Glomerular visceral epithelial cell (primary cell): ENCODE data around the gene RYR3.
A peak's percentile ranks its signal among the peaks of the same experiment; 100 is the strongest.

Source experiments
- DNase-seq: peaks from one replicate; pipeline ENCODE4 v3.0.0-alpha.2; 2016; ENCODE audit errors: extremely low spot score

RYR3 gene

DNA sequence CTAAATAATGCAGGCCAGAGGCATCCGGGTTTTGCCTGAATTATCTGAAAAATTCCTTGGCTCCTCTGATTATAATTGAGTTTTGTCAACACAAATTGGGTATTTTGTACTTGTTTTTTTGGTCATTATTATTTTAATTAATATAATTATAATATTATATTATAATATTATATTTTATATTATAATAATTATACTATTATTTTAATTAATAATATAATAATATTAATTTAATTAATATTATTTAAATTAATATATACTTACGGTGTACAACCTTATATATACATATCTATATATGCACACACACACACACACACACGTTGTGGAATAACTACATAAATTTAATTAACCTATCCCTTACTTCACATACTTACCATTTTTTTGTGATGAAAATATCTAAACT lies 73.5 kb downstream of the RYR3 start:
- no peak for DNase-seq

DNA sequence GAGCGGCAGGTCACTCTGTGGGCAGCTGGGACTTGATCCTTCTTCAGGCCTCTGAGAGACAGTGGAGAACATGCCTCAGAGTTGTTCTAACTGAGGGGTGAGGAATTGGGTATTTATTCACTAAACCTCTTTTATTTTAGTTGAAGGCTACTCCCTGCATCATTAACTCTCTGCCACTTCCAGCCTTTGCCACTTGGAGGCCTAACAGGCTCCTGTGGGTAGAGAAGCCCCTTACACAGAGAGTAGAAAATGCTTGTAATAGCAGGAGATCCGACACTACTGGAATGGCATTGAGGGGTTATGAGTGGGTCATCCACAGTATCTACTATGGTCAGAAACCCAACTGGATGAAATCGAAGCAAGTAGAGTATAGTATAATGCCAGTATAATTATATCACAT lies 81.7 kb downstream of the RYR3 start:
- no peak for DNase-seq

DNA sequence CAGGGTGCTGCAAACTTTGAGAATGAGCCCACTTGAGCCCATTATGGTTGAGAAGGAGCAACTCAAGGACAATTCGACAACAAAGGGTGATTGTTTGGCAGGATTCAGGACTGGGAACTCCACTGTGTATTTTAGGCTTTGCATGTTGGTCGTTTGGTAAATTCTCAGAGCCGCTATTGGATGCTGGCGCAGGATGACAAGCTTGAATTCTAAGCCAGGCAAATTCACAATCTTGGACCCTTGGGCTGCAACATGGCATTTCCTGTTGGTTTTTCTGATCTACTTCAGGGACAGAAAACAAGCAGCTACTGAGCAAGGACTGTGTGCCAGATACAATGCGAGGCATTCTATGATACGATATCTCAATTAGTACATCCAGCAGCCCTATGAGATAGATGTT lies 82.8 kb downstream of the RYR3 start:
- no peak for DNase-seq

DNA sequence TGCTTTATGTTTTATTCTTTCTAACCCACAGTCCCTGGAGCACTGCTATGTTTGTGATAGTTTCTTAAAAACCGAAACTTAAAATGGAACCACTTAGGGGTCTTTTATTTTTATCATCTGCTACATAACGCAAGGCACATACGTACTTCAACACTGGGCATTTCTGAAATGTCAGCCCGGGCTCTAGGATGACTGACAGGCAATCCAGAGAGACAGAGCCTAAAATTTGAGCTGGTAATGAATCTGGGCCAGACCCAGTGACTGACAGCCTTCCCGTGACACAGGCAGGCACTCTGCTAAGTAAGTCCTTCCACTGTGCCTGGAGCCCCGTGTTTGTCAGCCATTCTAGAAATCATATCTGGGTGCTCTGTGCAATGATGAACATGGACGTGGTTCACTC lies 84.6 kb downstream of the RYR3 start:
- no peak for DNase-seq

DNA sequence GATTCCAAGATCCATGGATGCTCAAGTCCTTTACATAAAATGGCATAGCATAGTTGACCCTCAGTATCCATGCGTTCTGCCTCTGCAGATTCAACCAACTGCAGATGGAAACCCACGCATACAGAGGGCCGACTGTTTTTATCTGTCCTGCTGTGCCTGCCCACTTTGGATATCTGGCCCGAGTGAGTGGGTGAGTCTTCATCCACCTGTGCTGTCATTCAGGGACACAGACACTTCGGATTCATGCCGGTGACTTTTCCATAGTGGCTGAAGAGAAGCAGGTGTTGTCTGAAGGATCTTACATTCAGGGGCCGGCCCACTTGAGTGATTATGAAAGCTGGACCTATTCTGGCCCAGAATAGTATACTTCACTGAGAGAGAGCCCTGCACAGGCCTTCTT lies 85.1 kb downstream of the RYR3 start:
- no peak for DNase-seq

DNA sequence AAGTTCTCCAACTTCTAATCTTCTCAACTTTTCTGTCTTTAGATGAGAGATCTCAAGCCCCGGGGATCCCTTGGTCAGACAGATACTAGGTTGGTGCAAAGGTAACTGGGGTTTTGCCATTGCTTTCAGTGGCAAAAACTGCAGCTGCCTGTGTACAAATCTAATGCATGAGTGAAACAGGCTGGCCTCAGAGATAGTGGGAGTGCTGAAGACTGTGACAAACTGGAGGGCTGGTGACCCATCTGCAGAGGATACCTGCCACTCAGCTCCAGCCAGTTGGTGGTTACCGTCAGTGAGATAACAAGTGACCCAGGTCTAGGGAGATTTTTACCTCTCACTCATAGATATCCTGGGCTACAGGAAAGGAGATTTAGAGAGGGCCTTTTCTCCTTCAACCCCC lies 85.7 kb downstream of the RYR3 start:
- no peak for DNase-seq

DNA sequence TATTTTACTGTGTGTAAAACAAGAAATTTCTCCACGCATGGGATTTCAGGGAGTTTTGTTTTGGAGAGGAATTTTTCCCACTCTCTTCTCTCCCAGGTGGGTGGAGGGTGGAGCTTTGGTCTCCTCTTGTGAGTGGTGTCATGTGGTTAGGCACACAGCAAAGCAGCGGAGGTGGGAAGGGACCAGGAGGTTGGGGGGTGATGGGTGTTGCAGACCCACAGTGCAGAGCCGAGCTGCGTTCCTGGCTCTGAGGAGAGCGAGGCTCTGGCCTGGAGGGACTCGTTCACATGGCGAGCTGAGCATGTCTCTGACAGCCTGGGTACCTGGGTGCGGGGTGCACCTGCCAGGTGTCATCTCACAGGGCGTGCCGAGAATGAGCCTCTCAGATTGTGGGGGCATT lies 87.8 kb downstream of the RYR3 start:
- DNase-seq: no peak

DNA sequence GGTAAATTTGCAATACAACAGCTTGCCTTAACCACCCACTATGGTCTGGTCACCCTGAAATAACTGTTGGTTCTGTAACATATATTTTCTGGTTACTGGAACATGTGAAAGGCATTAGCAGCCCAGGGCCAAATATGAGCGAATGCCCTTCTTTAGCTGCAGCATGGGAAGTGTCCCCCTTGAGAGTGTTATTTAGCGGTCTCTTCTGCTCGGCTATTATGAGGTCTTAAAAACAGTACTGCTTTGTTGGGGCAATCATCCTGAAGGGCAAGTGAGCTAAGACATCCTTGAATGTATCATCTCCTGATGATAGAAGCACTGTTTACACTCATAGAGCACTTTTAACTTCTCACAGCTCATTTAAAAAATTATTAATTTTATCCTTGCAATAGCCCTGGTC lies 90.2 kb downstream of the RYR3 start:
- DNase-seq: no peak

DNA sequence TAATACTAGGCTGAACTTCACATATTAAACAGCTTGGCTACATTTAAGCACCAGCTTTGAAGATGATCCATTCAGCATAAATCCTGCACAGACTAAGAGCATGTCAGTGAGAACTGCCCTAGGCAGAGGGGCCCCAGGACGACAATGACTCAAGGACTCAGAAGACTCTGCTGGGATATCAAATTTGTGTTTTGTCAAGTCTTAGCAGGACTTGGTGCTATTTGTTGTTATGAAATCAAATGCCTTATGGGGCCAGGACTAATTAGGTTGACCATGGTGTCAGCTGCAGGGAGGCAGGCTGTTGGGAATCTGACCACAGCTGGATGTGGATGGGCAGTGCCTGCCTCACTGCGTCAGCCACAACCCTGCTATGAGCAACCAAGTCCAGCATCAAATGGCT lies 91.8 kb downstream of the RYR3 start:
- DNase-seq: no peak

DNA sequence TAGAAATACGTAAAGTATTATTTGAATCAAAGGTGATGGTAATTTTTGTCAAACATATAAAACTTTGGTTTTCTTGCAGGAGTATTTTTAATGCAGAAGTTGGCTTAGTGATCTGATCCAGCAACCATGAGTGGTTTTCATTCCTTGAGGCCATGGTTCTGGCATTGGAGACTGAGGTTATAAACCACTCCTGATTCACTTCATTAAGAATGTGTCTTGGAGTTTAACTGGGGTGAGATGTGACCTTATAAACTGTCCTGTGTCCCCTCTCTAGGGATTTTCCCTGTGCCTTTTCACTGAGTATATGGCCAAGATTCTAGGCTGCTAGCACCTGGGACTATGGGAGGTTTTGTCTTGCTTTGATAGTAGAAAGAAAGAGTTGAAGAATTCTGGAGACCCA lies 94.3 kb downstream of the RYR3 start:
- DNase-seq: no peak

DNA sequence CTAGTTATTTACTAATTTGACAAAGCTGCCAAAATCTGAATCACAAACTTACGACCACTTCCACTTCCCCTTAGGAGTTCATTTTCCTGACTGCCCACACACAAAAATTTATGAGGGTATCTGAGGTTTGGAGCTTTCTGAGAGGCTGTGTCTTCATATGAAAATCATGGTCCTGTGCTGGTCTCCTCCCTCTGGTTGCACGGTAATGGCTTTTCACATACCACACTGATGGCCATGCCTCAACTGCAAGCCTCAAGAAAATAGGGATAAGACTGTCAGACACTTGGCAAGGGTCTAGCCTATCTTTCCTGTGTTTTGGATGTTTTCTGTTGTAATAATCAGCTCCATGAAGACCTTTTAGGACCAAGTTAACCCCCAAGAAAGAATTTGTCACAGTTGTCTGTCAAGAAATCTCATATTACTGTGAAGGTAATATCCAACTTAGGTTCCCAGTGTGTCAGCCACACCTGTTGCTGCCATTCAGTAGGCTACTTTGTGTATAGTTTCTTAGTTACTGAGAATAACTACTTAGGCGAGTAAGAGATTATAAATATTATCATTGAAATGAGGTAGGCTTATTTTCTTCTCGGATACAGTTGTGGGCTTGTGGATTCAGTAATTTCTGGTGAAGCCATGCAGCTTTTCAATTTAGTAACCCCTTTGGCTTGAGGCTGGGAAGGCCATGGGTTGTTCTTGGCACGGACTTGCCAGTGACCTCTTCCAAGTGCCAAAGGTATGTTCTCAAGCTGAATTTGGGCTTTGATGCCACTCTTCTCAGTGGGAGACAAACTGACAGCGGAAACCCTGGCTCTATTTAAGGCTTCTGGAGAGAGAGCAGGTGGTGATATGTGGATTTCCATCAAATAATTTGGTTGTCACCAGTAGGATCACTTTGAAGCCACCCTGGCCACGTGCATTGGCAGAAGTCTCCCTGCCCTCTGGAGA lies 101.1 kb downstream of the RYR3 start:
- no peak for DNase-seq

DNA sequence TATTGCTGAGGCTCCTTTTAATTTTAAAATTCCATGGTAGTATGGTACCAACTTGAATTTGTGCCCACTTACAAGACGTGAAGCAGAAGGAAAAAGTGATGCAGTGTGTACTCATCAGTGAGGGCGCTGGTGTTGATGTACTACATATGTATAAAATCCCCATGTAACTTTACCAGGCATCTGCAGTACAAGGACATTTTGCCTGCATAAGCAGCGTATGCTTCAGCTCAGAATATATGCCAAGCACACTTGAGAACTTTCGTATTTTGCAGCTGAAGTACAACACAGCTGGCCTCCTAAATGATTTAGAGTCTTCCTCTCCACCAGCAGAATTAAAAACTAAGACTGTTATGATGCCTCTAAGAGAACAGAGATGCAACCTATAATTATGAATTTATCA lies 108.9 kb downstream of the RYR3 start:
- DNase-seq: no peak

DNA sequence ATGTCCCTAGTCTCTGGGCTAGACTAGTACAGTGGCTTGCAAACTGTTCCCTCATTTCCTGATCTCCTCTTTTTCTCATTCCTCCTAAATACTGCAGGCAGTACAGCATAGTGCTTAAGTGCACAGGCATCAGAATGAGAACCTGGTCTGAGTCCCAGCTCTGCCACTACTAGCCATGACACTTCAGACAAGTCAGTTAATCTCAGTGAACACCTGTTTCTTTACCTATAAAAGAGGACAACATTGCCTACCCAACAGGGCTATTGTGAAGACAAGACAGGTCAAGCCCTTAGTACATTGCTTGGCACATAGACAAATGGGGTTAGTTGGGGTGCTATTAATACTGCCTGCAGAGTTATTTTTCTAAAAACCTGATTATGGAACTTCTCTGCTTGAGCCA lies 113.3 kb downstream of the RYR3 start:
- no peak for DNase-seq

DNA sequence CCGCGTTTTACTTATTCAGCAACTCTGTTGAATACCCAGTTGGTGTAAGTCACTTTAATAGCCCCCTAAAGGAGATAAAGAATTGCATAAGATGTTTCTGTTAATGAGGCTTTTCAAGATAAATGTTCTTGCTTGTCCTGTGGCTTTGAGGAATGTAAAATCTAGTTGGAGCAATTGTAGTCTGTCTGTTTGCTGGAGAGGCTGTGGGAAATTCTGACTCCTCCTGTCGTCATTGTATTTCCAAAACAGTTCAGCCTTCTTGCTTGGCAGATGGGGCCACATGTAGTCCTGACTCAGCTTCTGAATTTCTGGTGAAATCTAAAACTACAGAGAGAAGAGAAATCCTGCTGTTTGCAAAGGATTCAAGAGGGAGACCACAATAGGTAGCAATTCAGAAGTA lies 114.4 kb downstream of the RYR3 start:
- DNase-seq: no peak

DNA sequence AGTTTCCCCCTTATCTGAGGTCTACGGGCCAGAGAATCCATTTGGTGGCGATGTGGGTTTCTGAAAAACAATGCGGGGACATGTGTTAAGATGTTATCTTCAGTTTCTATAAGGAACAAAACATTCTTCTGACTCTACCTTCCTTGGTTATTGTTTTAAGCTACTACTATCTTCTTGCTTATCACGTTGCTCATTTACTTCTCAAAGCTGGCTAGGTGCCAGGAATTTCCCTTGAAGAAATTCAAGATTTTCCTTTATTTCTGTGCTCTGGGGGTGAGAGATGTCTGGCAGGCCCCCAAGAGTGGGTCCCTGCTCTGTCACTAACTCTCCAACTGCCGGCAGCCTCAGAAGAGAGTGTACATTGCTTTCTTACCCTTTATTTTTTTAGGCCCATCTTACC lies 119.8 kb downstream of the RYR3 start:
- no peak for DNase-seq

DNA sequence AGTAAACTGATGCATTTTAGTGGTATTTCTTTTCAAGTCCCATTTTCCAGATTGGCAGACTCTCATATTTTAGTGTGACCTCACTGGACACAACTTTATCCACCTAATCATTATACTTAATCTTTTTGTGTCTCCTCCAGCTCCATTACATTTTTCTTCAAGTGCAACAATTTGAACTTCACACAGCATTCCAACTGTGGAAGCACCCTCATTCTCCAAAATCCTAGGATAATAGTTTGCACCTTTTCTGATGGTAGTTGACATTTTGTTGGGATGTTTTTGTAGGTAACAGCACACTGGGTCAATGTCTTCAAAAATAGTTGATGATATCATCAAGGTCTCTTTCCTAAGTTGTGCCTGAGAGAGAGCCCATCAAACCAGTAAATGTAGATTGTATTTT lies 123.1 kb downstream of the RYR3 start:
- DNase-seq: no peak

DNA sequence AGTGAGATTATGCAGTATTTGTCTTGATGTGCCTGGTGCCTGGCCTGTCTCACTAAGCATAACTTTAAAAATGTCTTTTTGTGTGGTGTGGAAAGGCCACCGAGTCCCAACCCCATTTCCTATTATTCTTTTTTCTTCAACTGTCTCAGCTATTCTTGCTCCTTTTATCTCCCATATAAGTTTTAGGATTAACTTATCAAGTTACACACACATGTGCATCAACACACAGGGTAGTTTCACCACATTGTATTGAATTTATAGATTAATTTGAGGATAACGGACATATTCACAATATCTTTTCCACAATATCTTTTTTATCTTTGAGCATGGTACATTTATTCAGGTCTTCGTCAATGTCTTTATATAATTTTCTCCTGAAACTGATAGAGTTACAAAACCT lies 127.6 kb downstream of the RYR3 start:
- DNase-seq: no peak

DNA sequence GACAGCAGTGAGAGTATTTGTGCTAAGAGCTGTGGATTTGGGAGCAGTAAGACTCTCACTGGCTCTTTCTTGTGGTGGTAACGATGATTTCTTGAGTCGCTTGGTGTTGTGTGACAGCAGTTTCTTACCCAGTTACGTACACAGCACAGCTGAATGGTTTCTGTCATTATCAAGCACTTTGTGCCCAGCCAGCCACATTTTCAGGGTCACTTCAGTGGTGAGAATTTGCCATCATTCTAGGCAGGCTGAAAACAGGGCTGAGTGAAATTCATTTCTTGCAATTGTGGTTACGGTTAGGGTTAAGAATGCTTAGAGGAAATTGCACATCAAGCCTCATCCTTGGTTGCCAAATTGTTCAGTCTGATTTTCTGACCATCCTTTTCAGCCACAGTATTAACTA lies 130.1 kb downstream of the RYR3 start:
- no peak for DNase-seq

DNA sequence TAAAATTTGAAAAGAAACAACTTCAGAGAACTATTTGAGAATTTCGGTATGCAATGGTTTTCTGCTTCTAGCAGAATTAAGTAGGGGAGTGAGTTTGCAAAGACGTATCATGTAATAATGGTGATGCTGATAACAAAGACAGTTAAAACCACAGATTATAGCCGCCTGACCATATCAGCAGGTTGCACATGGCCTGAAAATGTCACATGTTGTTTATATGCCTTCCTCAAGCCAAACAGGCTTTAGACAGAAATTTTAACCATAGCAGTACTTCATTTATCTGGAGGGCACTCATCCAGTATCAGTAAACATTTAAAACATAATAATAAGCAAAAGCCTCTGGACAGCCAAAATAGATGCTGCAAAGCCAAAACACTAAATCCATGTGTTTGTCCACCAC lies 131.7 kb downstream of the RYR3 start:
- DNase-seq: no peak

DNA sequence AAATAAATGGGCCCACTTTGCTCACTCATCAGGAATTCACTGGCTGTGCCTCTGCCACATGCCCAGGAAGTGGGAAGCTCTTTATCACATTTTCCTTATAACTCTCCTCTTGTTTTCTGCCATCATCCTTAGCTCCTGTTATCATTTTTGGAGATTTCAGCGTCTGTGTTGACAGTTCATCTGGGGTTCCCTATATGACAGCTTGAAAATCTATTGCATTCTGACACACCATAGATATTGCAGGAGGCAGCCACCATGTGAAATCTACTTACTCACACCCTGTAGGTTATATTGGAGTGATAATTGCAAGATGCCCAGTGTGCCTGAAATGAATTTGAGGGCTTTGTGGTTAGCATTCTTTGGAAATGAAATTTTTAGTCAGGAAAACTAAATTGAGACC lies 132.9 kb downstream of the RYR3 start:
- DNase-seq: no peak

DNA sequence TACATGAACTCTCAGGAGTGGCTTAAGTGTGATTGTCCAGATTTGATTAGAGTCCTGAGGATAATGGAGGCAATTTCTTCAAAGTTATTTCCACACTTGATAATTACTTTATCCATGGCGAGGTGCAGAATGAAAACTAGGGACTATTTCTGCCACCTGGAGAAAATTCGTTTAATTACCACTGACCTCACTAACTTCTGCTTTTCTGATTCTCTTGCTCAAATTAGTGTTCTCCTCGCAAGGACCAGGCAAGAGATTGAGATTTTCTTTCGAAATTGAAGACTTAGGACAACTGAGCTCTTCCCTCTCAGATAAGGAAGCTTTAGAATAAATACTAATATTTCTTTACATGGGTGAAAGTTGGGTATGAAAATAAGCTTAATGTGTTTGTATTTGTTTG lies 135.2 kb downstream of the RYR3 start:
- DNase-seq: no peak

DNA sequence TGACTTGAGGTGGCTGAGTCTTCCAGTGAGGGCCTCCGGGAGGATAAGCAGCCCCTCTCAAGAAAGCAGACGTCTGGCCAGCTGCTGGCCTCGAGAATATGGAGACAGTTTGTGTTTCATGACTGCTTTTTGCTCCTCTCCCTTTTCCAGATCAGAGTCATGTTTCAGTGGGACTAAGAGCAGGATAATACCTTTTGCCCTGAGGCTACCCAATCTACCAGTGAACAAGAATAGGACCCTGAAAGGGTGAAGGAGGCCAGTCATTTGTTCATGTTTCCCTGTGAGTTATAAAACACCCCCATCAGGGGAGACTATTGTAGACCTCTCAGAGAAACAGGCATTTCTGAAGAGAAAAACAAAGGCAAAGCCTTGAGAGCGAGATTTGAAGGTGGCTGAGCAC lies 137.4 kb downstream of the RYR3 start:
- no peak for DNase-seq

DNA sequence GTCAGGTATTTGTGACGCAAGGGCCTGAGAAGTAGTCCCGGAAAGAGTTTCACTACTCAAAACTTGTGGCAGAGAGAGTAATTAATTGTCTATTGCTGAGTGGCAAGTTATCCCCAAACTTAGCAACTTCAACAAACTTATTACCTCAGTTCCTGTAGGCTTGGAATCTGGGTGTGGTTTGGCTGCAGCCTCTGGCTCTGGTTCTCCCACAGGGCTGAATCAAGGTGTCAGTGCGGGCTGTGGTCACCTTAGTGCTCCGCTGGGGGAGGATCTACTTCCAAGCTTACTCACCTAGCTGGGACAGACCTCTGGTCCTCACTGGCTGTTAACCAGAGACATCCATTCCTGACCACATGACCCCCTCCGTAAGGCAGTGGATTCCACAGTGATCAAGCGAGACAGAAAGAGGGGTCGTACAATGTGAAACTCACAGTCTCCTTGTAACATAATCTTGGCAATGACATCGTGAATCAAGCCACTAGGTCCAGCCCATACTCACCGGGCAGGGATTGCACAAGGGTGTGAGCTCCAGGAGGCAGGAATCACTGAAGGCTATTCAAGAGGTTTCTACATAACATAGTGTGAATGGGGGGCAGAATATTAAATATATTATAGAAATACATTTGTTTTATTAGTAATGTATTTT lies 138.3 kb downstream of the RYR3 start:
- peak; percentile 60 for DNase-seq

DNA sequence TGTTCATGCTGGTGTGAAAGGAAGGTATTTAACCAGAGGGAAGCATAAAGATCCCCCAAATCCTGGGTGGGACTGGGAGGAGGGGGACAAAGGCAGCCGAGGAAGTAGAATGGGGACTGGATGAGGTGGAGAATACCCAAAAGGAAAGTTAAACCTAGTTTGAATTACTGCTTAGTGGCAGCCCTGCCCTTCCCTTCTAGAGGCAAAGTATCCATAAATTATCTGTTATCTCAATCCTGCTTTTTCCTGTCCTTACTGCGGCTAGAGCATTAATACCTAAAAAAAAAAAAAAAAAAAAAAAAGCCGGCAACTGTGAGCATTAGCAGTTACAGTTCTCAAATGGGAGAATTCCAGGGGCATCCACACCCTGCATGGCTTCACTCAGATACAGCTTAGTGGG lies 139.0 kb downstream of the RYR3 start:
- DNase-seq: no peak
